HFFc6 (cell line): Measurements from ENCODE around the gene GUCY2D. TPM values are rescaled to one million over a fixed set of nuclear protein-coding genes. Genes with fewer than 3 reads are reported as not detected.
"Not testable (repeated sequence)": the region's sequence is repeated elsewhere in the genome, so short reads cannot be mapped to it uniquely, and the experiment has no call there.

Experiments
- DNase-seq: peaks from one replicate; pipeline ENCODE4 v3.0.0-alpha.2; 2018
- H3K27ac Mint-ChIP-seq: 2 replicates; pipeline ENCODE4 v1.8.0; 2020; ENCODE audit warnings: mild to moderate bottlenecking, mixed read lengths
- H3K27me3 Mint-ChIP-seq: 2 replicates; pipeline ENCODE4 v1.8.0; 2021; ENCODE audit warnings: mild to moderate bottlenecking, moderate library complexity, mixed read lengths; ENCODE audit not compliant: insufficient read depth
- H3K36me3 Mint-ChIP-seq: 2 replicates; pipeline ENCODE4 v1.8.0; 2021; ENCODE audit warnings: low read depth, mixed read lengths
- H3K4me1 Mint-ChIP-seq: 2 replicates; pipeline ENCODE4 v1.8.0; 2020; ENCODE audit warnings: low read depth, mixed read lengths
- H3K4me3 Mint-ChIP-seq: 2 replicates; pipeline ENCODE4 v1.8.0; 2020; ENCODE audit warnings: mild to moderate bottlenecking, moderate library complexity, mixed read lengths
- H3K9me3 Mint-ChIP-seq: 2 replicates; pipeline ENCODE4 v1.8.0; 2020; ENCODE audit warnings: mild to moderate bottlenecking, mixed read lengths
- total RNA-seq, 6 experiments: library from RNA; stranded (reverse); fragmentation: NEBNext Ultra II Directional; extraction: Animal tissue kit (Norgen Biotek cat#: 25700); gene quantifications; 2 replicates in 1 of 6; 3 replicates in 5 of 6; pipeline ENCODE4 v1.2.3, GENCODE V29; 2021
- TF ChIP-seq, protein P1 (sequence below): fragments of 200-600 bp; sonication (generic); IDR thresholded peaks from 2 replicates; pipeline ENCODE4 v1.5.0; 2021; ENCODE audit warnings: antibody characterized with exemption, mild to moderate bottlenecking

GUCY2D gene
- total RNA-seq, 6 experiments from 2014 or later, result not detected

- no peak overlapping the region for H3K4me3 Mint-ChIP-seq
- H3K4me1 Mint-ChIP-seq, result peaks cover 10% of the 10 kb centered on the region
- no peaks in the 10 kb centered on the region for H3K36me3 Mint-ChIP-seq
- no peaks in the 10 kb centered on the region for H3K9me3 Mint-ChIP-seq
- no peak overlapping the region for H3K27ac Mint-ChIP-seq
- no peak for DNase-seq
- peaks cover 46% of the 10 kb centered on the region for H3K27me3 Mint-ChIP-seq
- TF ChIP-seq, protein P1, sequence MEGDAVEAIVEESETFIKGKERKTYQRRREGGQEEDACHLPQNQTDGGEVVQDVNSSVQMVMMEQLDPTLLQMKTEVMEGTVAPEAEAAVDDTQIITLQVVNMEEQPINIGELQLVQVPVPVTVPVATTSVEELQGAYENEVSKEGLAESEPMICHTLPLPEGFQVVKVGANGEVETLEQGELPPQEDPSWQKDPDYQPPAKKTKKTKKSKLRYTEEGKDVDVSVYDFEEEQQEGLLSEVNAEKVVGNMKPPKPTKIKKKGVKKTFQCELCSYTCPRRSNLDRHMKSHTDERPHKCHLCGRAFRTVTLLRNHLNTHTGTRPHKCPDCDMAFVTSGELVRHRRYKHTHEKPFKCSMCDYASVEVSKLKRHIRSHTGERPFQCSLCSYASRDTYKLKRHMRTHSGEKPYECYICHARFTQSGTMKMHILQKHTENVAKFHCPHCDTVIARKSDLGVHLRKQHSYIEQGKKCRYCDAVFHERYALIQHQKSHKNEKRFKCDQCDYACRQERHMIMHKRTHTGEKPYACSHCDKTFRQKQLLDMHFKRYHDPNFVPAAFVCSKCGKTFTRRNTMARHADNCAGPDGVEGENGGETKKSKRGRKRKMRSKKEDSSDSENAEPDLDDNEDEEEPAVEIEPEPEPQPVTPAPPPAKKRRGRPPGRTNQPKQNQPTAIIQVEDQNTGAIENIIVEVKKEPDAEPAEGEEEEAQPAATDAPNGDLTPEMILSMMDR, result no peak
Observed at GRCh38 chr17:8056976-8057625, 54.7 kb downstream of the GUCY2D start.

- TF ChIP-seq, protein P1, result peak; percentile 85
- Mint-ChIP-seq H3K9me3 (no peaks in the 10 kb centered on the region), H3K36me3 (no peaks in the 10 kb centered on the region), H3K4me1 (peaks cover 16% of the 10 kb centered on the region), H3K27ac (no peak overlapping the region), H3K4me3 (no peak overlapping the region; the same call in 1 of the 2 replicates), H3K27me3 (peaks cover 51% of the 10 kb centered on the region)
- peak; percentile 76 for DNase-seq
Observed at GRCh38 chr17:8057691-8058114, 55.3 kb downstream of the GUCY2D start.

- TF ChIP-seq, protein P1, result no peak
- Mint-ChIP-seq H3K27me3 (peaks cover 55% of the 10 kb centered on the region), H3K27ac (no peak overlapping the region), H3K4me1 (peaks cover 20% of the 10 kb centered on the region), H3K36me3 (no peaks in the 10 kb centered on the region), H3K4me3 (no peak overlapping the region), H3K9me3 (no peaks in the 10 kb centered on the region)
- DNase-seq, result no peak
Observed at GRCh38 chr17:8059131-8059530, 56.7 kb downstream of the GUCY2D start.

GRCh38 chr17:8060274-8060673 is 57.9 kb downstream of the GUCY2D start:
- peak; percentile 65 for DNase-seq
- peaks cover 53% of the 10 kb centered on the region for H3K27me3 Mint-ChIP-seq
- no peak overlapping the region for H3K4me3 Mint-ChIP-seq
- H3K4me1 Mint-ChIP-seq, result peaks cover 20% of the 10 kb centered on the region
- TF ChIP-seq, protein P1, result peak; percentile 92
- H3K36me3 Mint-ChIP-seq, result no peaks in the 10 kb centered on the region
- H3K27ac Mint-ChIP-seq, result no peak overlapping the region
- no peaks in the 10 kb centered on the region for H3K9me3 Mint-ChIP-seq

GRCh38 chr17:8061851-8062250 is 59.4 kb downstream of the GUCY2D start:
- not testable (repeated sequence) for H3K9me3 Mint-ChIP-seq, H3K4me3 Mint-ChIP-seq, DNase-seq, H3K27ac Mint-ChIP-seq, H3K36me3 Mint-ChIP-seq
- H3K4me1 Mint-ChIP-seq, result peaks cover 10% of the 10 kb centered on the region
- peaks cover 62% of the 10 kb centered on the region for H3K27me3 Mint-ChIP-seq

GRCh38 chr17:8062435-8062806 is 60.0 kb downstream of the GUCY2D start:
- Mint-ChIP-seq H3K4me1 (peaks cover 10% of the 10 kb centered on the region), H3K36me3 (no peaks in the 10 kb centered on the region), H3K4me3 (peak overlapping the region; percentile 35), H3K9me3 (no peaks in the 10 kb centered on the region), H3K27ac (no peak overlapping the region), H3K27me3 (peaks cover 57% of the 10 kb centered on the region)
- TF ChIP-seq, protein P1, result no peak
- no peak for DNase-seq
